HepG2 (cell line): ENCODE results near the gene PIK3CB. TPM values are rescaled to one million over a fixed set of nuclear protein-coding genes. Genes with fewer than 3 reads are reported as not detected.
A peak's percentile ranks its signal among the peaks of the same experiment; 100 is the strongest.

Experiments used
- ATRX ChIP-seq: sonication (generic); formaldehyde crosslinking; IDR thresholded peaks from 2 replicates; pipeline ENCODE4 v1.4.0; 2020; ENCODE audit warnings: missing genetic modification reagents, borderline replicate concordance
- GATAD2A ChIP-seq: IDR thresholded peaks from 2 replicates; pipeline ENCODE4 v1.6.1; 2016
- HDAC2 ChIP-seq: sonication (generic); formaldehyde crosslinking; IDR thresholded peaks from 2 replicates; pipeline ENCODE4 v1.4.0; 2020; ENCODE audit warnings: missing genetic modification reagents
- HNRNPUL1 ChIP-seq: fragments of 200-400 bp; formaldehyde crosslinking; IDR thresholded peaks from 2 replicates; pipeline ENCODE4 v1.6.1; 2017; ENCODE audit warnings: low read depth, mild to moderate bottlenecking, low read length, moderate library complexity
- HOXD1 ChIP-seq: sonication (generic); formaldehyde crosslinking; IDR thresholded peaks from 2 replicates; pipeline ENCODE4 v1.5.0; 2020; ENCODE audit warnings: missing genetic modification reagents
- KAT8 ChIP-seq: IDR thresholded peaks from 2 replicates; pipeline ENCODE4 v1.6.1; 2016; ENCODE audit warnings: missing genetic modification reagents, missing compliant biosample characterization
- NR1H2 ChIP-seq: sonication (generic); formaldehyde crosslinking; IDR thresholded peaks from 2 replicates; pipeline ENCODE4 v1.8.1; 2022; ENCODE audit warnings: low read depth, missing genetic modification reagents, borderline replicate concordance
- NR2F1 ChIP-seq, 2 experiments: fragments of 450-650 bp in 1 of 2; formaldehyde crosslinking in 1 of 2; IDR thresholded peaks; 2 replicates each; pipeline versions ENCODE4 v1.5.0 to v1.6.1; 2016 to 2020; ENCODE audit warnings: mild to moderate bottlenecking in 1 of 2, missing compliant biosample characterization in 1 of 2, missing genetic modification reagents in 1 of 2, moderate library complexity in 1 of 2
- SIX4 ChIP-seq: sonication (generic); formaldehyde crosslinking; IDR thresholded peaks from 2 replicates; pipeline ENCODE4 v1.4.0; 2020; ENCODE audit warnings: missing genetic modification reagents
- SP4 ChIP-seq: sonication (generic); formaldehyde crosslinking; IDR thresholded peaks from 2 replicates; pipeline ENCODE4 v1.8.1; 2023; ENCODE audit warnings: mild to moderate bottlenecking, missing genetic modification reagents
- SRSF4 ChIP-seq: fragments of 200-400 bp; formaldehyde crosslinking; IDR thresholded peaks from one replicate; pipeline ENCODE4 v1.6.1; 2018; ENCODE audit warnings: mild to moderate bottlenecking, low read depth, low read length, moderate library complexity; ENCODE audit not compliant: poor library complexity, severe bottlenecking
- YEATS4 ChIP-seq: sonication (generic); formaldehyde crosslinking; IDR thresholded peaks from 2 replicates; pipeline ENCODE4 v1.4.0; 2020; ENCODE audit warnings: missing genetic modification reagents, borderline replicate concordance
- ZNF33A ChIP-seq: sonication (generic); formaldehyde crosslinking; IDR thresholded peaks from 2 replicates; pipeline ENCODE4 v1.5.1; 2020; ENCODE audit warnings: missing genetic modification reagents, mild to moderate bottlenecking, moderate library complexity, borderline replicate concordance
- ZNF572 ChIP-seq: sonication (generic); formaldehyde crosslinking; IDR thresholded peaks from 2 replicates; pipeline ENCODE4 v1.5.1; 2020; ENCODE audit warnings: mild to moderate bottlenecking, missing genetic modification reagents
- ZNF616 ChIP-seq: sonication (generic); formaldehyde crosslinking; IDR thresholded peaks from 2 replicates; pipeline ENCODE4 v1.5.0; 2020; ENCODE audit warnings: low read depth, mild to moderate bottlenecking, missing genetic modification reagents
- polyA plus RNA-seq, 8 experiments: library from polyadenylated mRNA; depleted of rRNA in 3 of 8; stranded (reverse) in 7 of 8; unstranded in 1 of 8; fragments of >200 nt; fragmentation: Illumina TruSeq in 4 of 8; extraction: Trizol in 4 of 8; gene quantifications; 2 replicates each; pipeline versions ENCODE4 v1.2.1 to v1.2.3, GENCODE V29; 2011 to 2016; ENCODE audit warnings: low read depth in 4 of 8, missing spikeins in 1 of 8, mixed read lengths in 1 of 8; ENCODE audit not compliant: insufficient read depth in 1 of 8
- total RNA-seq, 5 experiments: library from RNA; depleted of rRNA; stranded (reverse); fragments of >200 nt; fragmentation: Illumina TruSeq; extraction: Trizol; gene quantifications; 2 replicates each; pipeline ENCODE4 v1.2.3, GENCODE V29; 2016; ENCODE audit warnings: low read depth in 1 of 5
- TF ChIP-seq, protein P1 (sequence below): IDR thresholded peaks from 2 replicates; pipeline ENCODE4 v1.6.1; 2016; ENCODE audit warnings: low read depth, missing genetic modification reagents, missing compliant biosample characterization
- TF ChIP-seq, protein P2 (sequence below): IDR thresholded peaks from 2 replicates; pipeline ENCODE4 v1.6.1; 2016; ENCODE audit warnings: control low read depth
- TF ChIP-seq, protein P3 (sequence below): sonication (generic); formaldehyde crosslinking; IDR thresholded peaks from 2 replicates; pipeline ENCODE4 v1.4.0; 2020; ENCODE audit warnings: missing genetic modification reagents

Gene PIK3CB
- total and polyA plus RNA-seq, 2 of the 13 experiments (the other 11 are each of a cell fraction or from before 2014, with no cell fraction given) = 6.6 to 18.7 TPM

DNA sequence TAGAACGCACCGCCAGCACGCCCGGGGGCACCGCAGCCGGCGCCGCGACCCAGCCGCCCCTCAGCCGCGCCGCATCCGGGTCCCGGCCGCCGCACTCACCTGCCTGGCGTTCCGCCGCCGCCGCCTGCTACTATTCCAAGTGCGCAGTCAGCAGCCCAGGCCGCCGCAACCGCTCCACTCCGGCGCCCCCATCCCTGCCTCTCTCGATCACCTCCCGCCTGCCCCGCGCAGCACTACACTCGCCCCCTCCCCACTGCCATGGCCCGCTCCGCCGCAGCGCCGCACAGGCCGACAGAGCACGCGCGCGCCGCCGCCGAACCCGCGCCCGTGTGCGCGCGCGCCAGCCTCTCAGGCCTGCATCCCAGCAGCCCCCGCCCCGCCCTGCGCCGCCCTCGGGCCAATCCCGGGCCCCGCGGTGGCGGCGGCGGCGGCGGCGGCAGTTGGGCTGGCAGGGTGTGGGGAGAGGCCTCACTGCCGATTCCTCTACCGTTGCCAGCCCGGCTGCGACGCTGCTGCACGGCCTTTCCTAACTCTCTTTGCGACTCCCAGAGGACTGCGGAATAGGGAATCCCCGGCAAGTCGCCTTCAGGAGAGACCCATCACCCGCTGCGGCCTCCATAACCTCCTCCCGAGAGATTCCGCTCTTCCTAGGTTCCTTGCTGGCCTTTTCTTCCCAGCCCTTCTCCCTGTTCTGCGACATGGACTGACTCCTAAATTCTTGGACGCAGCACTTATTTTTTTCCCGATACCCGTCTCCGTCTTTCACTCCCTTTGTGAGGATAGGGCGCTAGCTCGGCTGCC lies at the start of gene PIK3CB (continued):
- TF ChIP-seq, protein P1, sequence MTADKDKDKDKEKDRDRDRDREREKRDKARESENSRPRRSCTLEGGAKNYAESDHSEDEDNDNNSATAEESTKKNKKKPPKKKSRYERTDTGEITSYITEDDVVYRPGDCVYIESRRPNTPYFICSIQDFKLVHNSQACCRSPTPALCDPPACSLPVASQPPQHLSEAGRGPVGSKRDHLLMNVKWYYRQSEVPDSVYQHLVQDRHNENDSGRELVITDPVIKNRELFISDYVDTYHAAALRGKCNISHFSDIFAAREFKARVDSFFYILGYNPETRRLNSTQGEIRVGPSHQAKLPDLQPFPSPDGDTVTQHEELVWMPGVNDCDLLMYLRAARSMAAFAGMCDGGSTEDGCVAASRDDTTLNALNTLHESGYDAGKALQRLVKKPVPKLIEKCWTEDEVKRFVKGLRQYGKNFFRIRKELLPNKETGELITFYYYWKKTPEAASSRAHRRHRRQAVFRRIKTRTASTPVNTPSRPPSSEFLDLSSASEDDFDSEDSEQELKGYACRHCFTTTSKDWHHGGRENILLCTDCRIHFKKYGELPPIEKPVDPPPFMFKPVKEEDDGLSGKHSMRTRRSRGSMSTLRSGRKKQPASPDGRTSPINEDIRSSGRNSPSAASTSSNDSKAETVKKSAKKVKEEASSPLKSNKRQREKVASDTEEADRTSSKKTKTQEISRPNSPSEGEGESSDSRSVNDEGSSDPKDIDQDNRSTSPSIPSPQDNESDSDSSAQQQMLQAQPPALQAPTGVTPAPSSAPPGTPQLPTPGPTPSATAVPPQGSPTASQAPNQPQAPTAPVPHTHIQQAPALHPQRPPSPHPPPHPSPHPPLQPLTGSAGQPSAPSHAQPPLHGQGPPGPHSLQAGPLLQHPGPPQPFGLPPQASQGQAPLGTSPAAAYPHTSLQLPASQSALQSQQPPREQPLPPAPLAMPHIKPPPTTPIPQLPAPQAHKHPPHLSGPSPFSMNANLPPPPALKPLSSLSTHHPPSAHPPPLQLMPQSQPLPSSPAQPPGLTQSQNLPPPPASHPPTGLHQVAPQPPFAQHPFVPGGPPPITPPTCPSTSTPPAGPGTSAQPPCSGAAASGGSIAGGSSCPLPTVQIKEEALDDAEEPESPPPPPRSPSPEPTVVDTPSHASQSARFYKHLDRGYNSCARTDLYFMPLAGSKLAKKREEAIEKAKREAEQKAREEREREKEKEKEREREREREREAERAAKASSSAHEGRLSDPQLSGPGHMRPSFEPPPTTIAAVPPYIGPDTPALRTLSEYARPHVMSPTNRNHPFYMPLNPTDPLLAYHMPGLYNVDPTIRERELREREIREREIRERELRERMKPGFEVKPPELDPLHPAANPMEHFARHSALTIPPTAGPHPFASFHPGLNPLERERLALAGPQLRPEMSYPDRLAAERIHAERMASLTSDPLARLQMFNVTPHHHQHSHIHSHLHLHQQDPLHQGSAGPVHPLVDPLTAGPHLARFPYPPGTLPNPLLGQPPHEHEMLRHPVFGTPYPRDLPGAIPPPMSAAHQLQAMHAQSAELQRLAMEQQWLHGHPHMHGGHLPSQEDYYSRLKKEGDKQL (CRISPR knock-in tag) = peak; percentile 11; the same call in 1 of the 2 replicates
- TF ChIP-seq, protein P2, sequence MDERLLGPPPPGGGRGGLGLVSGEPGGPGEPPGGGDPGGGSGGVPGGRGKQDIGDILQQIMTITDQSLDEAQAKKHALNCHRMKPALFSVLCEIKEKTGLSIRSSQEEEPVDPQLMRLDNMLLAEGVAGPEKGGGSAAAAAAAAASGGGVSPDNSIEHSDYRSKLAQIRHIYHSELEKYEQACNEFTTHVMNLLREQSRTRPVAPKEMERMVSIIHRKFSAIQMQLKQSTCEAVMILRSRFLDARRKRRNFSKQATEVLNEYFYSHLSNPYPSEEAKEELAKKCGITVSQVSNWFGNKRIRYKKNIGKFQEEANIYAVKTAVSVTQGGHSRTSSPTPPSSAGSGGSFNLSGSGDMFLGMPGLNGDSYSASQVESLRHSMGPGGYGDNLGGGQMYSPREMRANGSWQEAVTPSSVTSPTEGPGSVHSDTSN (CRISPR knock-in tag) = no peak
- TF ChIP-seq NR1H2 (CRISPR knock-in tag) (no peak), YEATS4 (CRISPR knock-in tag) (peak; percentile 92), ZNF33A (CRISPR knock-in tag) (no peak), NR2F1 (CRISPR knock-in tag; IDR thresholded peaks at IDR 0.05) (no peak), HDAC2 (CRISPR knock-in tag) (peak; percentile 53; the same call in 1 of the 2 replicates), SIX4 (CRISPR knock-in tag) (no peak), ATRX (CRISPR knock-in tag) (no peak), ZNF572 (CRISPR knock-in tag) (no peak), KAT8 (peak; percentile 14; the same call in 1 of the 2 replicates), ZNF616 (CRISPR knock-in tag) (peak; percentile 82; the same call in 1 of the 2 replicates), HNRNPUL1 (no peak), HOXD1 (CRISPR knock-in tag) (peak; percentile 40; the same call in 1 of the 2 replicates), SP4 (CRISPR knock-in tag) (no peak; the same call in none of the 2 replicates), SRSF4 (no peak), GATAD2A (CRISPR knock-in tag) (peak; percentile 20)
- TF ChIP-seq, protein P3, sequence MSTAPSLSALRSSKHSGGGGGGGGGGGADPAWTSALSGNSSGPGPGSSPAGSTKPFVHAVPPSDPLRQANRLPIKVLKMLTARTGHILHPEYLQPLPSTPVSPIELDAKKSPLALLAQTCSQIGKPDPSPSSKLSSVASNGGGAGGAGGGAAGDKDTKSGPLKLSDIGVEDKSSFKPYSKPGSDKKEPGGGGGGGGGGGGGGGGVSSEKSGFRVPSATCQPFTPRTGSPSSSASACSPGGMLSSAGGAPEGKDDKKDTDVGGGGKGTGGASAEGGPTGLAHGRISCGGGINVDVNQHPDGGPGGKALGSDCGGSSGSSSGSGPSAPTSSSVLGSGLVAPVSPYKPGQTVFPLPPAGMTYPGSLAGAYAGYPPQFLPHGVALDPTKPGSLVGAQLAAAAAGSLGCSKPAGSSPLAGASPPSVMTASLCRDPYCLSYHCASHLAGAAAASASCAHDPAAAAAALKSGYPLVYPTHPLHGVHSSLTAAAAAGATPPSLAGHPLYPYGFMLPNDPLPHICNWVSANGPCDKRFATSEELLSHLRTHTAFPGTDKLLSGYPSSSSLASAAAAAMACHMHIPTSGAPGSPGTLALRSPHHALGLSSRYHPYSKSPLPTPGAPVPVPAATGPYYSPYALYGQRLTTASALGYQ = 0 out of 2 replicates have a peak, but pooled peaks have one; percentile 34
